ENCODE results near the gene CXCR2. TPM values are rescaled to one million over a fixed set of nuclear protein-coding genes. Genes with fewer than 3 reads are reported as not detected.

CXCR2 gene
- total and polyA plus RNA-seq, 4 donors = 0.47 to 1.8 (median 0.97) TPM

DNA sequence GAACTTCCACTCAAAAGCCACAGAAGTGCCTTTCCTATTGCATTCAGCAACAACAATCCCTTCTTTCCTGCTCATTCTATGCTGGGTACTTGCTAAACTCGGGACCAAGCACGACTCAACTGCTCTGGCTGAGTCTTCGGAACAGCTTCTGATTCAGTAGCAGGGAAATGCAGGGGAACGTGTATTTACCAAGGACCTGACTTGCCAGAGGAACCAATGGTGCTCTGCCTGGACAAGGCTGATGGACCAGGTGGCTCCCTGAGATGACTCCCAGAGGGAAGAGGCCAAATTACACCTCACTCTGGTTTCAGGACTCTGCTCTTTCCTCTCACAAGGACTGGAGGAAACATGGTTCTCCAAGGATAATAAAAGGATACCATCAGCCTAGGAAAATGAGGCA, 12.2 kb downstream of the CXCR2 start (continued):
- TF ChIP-seq, protein P1, sequence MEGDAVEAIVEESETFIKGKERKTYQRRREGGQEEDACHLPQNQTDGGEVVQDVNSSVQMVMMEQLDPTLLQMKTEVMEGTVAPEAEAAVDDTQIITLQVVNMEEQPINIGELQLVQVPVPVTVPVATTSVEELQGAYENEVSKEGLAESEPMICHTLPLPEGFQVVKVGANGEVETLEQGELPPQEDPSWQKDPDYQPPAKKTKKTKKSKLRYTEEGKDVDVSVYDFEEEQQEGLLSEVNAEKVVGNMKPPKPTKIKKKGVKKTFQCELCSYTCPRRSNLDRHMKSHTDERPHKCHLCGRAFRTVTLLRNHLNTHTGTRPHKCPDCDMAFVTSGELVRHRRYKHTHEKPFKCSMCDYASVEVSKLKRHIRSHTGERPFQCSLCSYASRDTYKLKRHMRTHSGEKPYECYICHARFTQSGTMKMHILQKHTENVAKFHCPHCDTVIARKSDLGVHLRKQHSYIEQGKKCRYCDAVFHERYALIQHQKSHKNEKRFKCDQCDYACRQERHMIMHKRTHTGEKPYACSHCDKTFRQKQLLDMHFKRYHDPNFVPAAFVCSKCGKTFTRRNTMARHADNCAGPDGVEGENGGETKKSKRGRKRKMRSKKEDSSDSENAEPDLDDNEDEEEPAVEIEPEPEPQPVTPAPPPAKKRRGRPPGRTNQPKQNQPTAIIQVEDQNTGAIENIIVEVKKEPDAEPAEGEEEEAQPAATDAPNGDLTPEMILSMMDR (IDR thresholded peaks at IDR 0.05; ENCODE audit: low read depth, low read length, missing input control) = no peak
- no peak for TF ChIP-seq SP1 (IDR thresholded peaks at IDR 0.05)
- no peak for TF ChIP-seq EGR1 (IDR thresholded peaks at IDR 0.05; ENCODE audit: low read depth in 2 of 2)

DNA sequence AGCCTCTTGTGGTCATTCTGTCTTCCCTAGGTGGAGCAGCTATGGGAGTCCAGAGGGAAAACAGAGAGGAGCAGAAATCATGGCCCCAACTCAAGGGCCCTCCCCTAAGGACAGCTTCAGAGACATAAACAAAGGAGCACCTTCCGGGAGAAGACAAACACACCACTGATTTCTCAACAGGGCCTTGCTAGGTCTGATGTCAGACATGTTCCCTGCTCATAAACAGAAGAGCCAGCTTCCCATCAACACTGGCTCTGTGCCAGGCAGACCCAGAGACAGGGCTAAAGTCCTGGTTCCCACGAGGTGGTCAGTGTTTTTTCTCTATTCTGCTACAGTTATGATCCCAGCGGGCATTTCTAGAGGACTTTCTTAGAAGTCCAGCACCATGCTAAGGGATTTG, 19.3 kb downstream of the CXCR2 start:
- H3K9me3 ChIP-seq (ENCODE audit: control insufficient read depth in 4 of 4, low read length in 3 of 4) = no peaks in the 10 kb centered on the region
- WGBS = 38% methylated on average over 3 of the region's 3 CpGs
- H3K27ac ChIP-seq (ENCODE audit: low read depth in 1 of 2, low read length in 2 of 2) = no peak overlapping the region
- TF ChIP-seq GABPA (IDR thresholded peaks at IDR 0.05 in 1 of 2, conservative IDR thresholded peaks at IDR 0.05 in 1 of 2) (no peak), JUND (IDR thresholded peaks at IDR 0.05) (no peak)
- H3K9ac ChIP-seq (ENCODE audit: low read depth in 1 of 2, low read length in 2 of 2) = no peak overlapping the region
- DNase-seq (ENCODE audit: low spot score) = no peak
- H3K27me3 ChIP-seq (ENCODE audit: control insufficient read depth in 4 of 4, insufficient read depth in 4 of 4, low read length in 3 of 4) = no peaks in the 10 kb centered on the region
- no peaks in the 10 kb centered on the region for H3K4me1 ChIP-seq (ENCODE audit: control insufficient read depth in 4 of 4, insufficient read depth in 4 of 4, low read length in 3 of 4)
- no peak overlapping the region for H3K4me3 ChIP-seq (ENCODE audit: low read depth in 1 of 3, low read length in 3 of 3)
- H3K36me3 ChIP-seq (ENCODE audit: control insufficient read depth in 4 of 4, insufficient read depth in 3 of 4, low read depth in 1 of 4, low read length in 3 of 4) = no peaks in the 10 kb centered on the region

DNA sequence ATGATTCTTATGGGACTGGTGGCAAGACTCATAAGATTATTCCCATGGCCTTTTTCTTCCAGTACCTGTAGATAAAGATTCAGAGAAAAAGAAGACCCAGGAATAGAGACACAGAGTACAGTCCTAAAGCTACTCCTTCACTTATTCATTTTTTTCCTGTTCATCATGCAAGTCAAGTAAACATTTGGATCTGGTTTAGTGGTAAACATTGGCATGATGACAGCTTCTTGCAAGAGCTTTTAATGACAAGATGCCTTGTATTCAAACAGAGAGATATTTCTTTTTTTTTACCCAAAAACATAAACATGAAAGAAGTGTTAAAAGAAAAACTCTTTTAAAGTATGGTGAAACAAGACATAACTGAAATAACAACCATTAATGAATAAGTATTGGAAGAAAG, 20.2 kb downstream of the CXCR2 start:
- H3K27ac ChIP-seq (ENCODE audit: low read depth in 1 of 2, low read length in 2 of 2) = no peak overlapping the region
- no peaks in the 10 kb centered on the region for H3K36me3 ChIP-seq (ENCODE audit: control insufficient read depth in 4 of 4, insufficient read depth in 3 of 4, low read depth in 1 of 4, low read length in 3 of 4)
- no peak overlapping the region for H3K9ac ChIP-seq (ENCODE audit: low read depth in 1 of 2, low read length in 2 of 2)
- H3K4me1 ChIP-seq (ENCODE audit: control insufficient read depth in 4 of 4, insufficient read depth in 4 of 4, low read length in 3 of 4) = no peaks in the 10 kb centered on the region
- no peak overlapping the region for H3K4me3 ChIP-seq (ENCODE audit: low read depth in 1 of 3, low read length in 3 of 3)
- TF ChIP-seq TAF1 (conservative IDR thresholded peaks at IDR 0.05) (no peak), RXRA (IDR thresholded peaks at IDR 0.05) (no peak), HNF4A (conservative IDR thresholded peaks at IDR 0.05) (no peak)
- TF ChIP-seq, protein P2, sequence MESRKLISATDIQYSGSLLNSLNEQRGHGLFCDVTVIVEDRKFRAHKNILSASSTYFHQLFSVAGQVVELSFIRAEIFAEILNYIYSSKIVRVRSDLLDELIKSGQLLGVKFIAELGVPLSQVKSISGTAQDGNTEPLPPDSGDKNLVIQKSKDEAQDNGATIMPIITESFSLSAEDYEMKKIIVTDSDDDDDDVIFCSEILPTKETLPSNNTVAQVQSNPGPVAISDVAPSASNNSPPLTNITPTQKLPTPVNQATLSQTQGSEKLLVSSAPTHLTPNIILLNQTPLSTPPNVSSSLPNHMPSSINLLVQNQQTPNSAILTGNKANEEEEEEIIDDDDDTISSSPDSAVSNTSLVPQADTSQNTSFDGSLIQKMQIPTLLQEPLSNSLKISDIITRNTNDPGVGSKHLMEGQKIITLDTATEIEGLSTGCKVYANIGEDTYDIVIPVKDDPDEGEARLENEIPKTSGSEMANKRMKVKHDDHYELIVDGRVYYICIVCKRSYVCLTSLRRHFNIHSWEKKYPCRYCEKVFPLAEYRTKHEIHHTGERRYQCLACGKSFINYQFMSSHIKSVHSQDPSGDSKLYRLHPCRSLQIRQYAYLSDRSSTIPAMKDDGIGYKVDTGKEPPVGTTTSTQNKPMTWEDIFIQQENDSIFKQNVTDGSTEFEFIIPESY (IDR thresholded peaks at IDR 0.05) = no peak
- TF ChIP-seq, protein P3, sequence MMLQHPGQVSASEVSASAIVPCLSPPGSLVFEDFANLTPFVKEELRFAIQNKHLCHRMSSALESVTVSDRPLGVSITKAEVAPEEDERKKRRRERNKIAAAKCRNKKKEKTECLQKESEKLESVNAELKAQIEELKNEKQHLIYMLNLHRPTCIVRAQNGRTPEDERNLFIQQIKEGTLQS (IDR thresholded peaks at IDR 0.05) = no peak
- TF ChIP-seq, protein P1 (IDR thresholded peaks at IDR 0.05; ENCODE audit: low read depth, low read length, missing input control) = no peak
- H3K9me3 ChIP-seq (ENCODE audit: control insufficient read depth in 4 of 4, low read length in 3 of 4) = no peaks in the 10 kb centered on the region
- DNase-seq (ENCODE audit: low spot score) = no peak
- H3K27me3 ChIP-seq (ENCODE audit: control insufficient read depth in 4 of 4, insufficient read depth in 4 of 4, low read length in 3 of 4) = no peaks in the 10 kb centered on the region
